Measurements from ENCODE around the gene BCKDHA. TPM values are rescaled to one million over a fixed set of nuclear protein-coding genes. Genes with fewer than 3 reads are reported as not detected.

Gene BCKDHA
- total and polyA plus RNA-seq, 9 of the 15 experiments (the other 6 are each of a cell fraction or from before 2014, with no cell fraction given): 4.5 to 52.5 (median 14.1) TPM

- peak overlapping the region in 1 of 2 experiments; percentile 63; a peak in 1 of 4 replicates for H3K9ac ChIP-seq (ENCODE audit: insufficient read depth in 1 of 2, low read depth in 2 of 2, low read length in 2 of 2)
- intact Hi-C loops (cut with micrococcal nuclease): no loop called here
- ATAC-seq: no peak
- POLR2A ChIA-PET: interaction anchor here (0.8 to 2.0 kb wide), 4 partner anchors 8 to 251 kb away, joined by 3 to 10 read pairs (median 3); partner anchors contain the start of gene B9D2
- WGBS (ENCODE audit: insufficient coverage, low coverage, missing lambda C conversion rate): 63% methylated on average over 3 of the region's 3 CpGs
- no TSS peak for BruUV-seq (replicated peaks)
- no peak for DNase-seq (ENCODE audit: extremely low read depth in 1 of 4, low spot score in 3 of 4)
- H4K20me1 ChIP-seq (replicated peaks; ENCODE audit: control insufficient read depth, insufficient read depth, low read length): peaks cover 5% of the 10 kb centered on the region
- TF ChIP-seq E2F5 (CRISPR knock-in tag; IDR thresholded peaks at IDR 0.05) (no peak), POLR2A (conservative IDR thresholded peaks at IDR 0.05) (peak; percentile 19; the same call in 1 of the 2 replicates)
- H3K4me3 ChIP-seq: no peak overlapping the region
- in situ Hi-C loops (cut with MboI): no loop called here
- no peak overlapping the region for H2AFZ ChIP-seq (ENCODE audit: low read depth, low read length)
- H3K9me3 ChIP-seq (replicated peaks; ENCODE audit: control insufficient read depth, insufficient read depth, low read depth, low read length): no peaks in the 10 kb centered on the region
- H3K4me2 ChIP-seq (ENCODE audit: insufficient read depth, low read length): no peak overlapping the region
- H3K79me2 ChIP-seq (ENCODE audit: control insufficient read depth, insufficient read depth, low read length): peaks cover 37% of the 10 kb centered on the region
- CTCF ChIA-PET (ENCODE audit: low intra/inter-chr PET ratio): no interaction called here
- H3K27ac ChIP-seq (ENCODE audit: extremely low read depth, low read depth, low read length): peak overlapping the region; percentile 38; the same call in 1 of the 3 replicates
- no peak for FAIRE-seq
- H3K9me1 ChIP-seq (ENCODE audit: control insufficient read depth, insufficient read depth, low read length): no peaks in the 10 kb centered on the region
- H3K4me1 ChIP-seq (replicated peaks in 1 of 2; ENCODE audit: control insufficient read depth in 2 of 2, insufficient read depth in 2 of 2, low read length in 2 of 2): peaks cover 5 to 40% of the 10 kb centered on the region in 2 experiments; a peak in 4 of 5 replicates
- H3K36me3 ChIP-seq (ENCODE audit: control insufficient read depth, insufficient read depth, low read length): peaks cover 10% of the 10 kb centered on the region; the same call in 2 of the 3 replicates
- H3K27me3 ChIP-seq (ENCODE audit: control insufficient read depth in 2 of 2, insufficient read depth in 2 of 2, low read length in 2 of 2): no peaks in the 10 kb centered on the region
Observed at GRCh38 chr19:41355802-41356201, 41.8 kb upstream of the BCKDHA start.

GRCh38 chr19:41356984-41357739, 40.5 kb upstream of the BCKDHA start:
- Histone ChIP-seq H3K4me2 (ENCODE audit: insufficient read depth, low read length) (no peak overlapping the region), H3K36me3 (ENCODE audit: control insufficient read depth, insufficient read depth, low read length) (peaks cover 14% of the 10 kb centered on the region; the same call in 1 of the 3 replicates), H3K27me3 (ENCODE audit: control insufficient read depth in 2 of 2, insufficient read depth in 2 of 2, low read length in 2 of 2) (no peaks in the 10 kb centered on the region), H3K27ac (ENCODE audit: extremely low read depth, low read depth, low read length) (no peak overlapping the region), H3K9ac (ENCODE audit: insufficient read depth in 1 of 2, low read depth in 2 of 2, low read length in 2 of 2) (peak overlapping the region in 1 of 2 experiments; percentile 67; a peak in 2 of 4 replicates), H3K79me2 (ENCODE audit: control insufficient read depth, insufficient read depth, low read length) (peaks cover 23% of the 10 kb centered on the region), H2AFZ (ENCODE audit: low read depth, low read length) (no peak overlapping the region), H3K4me3 (no peak overlapping the region), H4K20me1 (replicated peaks; ENCODE audit: control insufficient read depth, insufficient read depth, low read length) (no peaks in the 10 kb centered on the region; the same call in 1 of the 2 replicates), H3K4me1 (replicated peaks in 1 of 2; ENCODE audit: control insufficient read depth in 2 of 2, insufficient read depth in 2 of 2, low read length in 2 of 2) (peaks cover 5 to 30% of the 10 kb centered on the region in 2 experiments; a peak in 4 of 5 replicates), H3K9me3 (replicated peaks; ENCODE audit: control insufficient read depth, insufficient read depth, low read depth, low read length) (no peaks in the 10 kb centered on the region), H3K9me1 (ENCODE audit: control insufficient read depth, insufficient read depth, low read length) (no peaks in the 10 kb centered on the region)
- DNase-seq (ENCODE audit: extremely low read depth in 1 of 4, low spot score in 3 of 4) (no peak), FAIRE-seq (no peak), ATAC-seq (no peak)
- ChIA-PET POLR2A (no interaction called here), CTCF (ENCODE audit: low intra/inter-chr PET ratio) (no interaction called here)
- WGBS (ENCODE audit: insufficient coverage, low coverage, missing lambda C conversion rate): 67% methylated on average over 9 of the region's 11 CpGs
- no TSS peak for BruUV-seq (replicated peaks)
- intact Hi-C loops (cut with micrococcal nuclease) (no loop called here), in situ Hi-C loops (cut with MboI) (no loop called here)
- TF ChIP-seq HDGF (IDR thresholded peaks at IDR 0.05): no peak
- no peak for TF ChIP-seq ZKSCAN3 (CRISPR knock-in tag; IDR thresholded peaks at IDR 0.05)
- no peak for TF ChIP-seq TRIM24 (IDR thresholded peaks at IDR 0.05)
- no peak for TF ChIP-seq SAP30 (IDR thresholded peaks at IDR 0.05; ENCODE audit: borderline replicate concordance, insufficient read depth, low read depth, low read length, poor library complexity, severe bottlenecking)
- TF ChIP-seq, protein P1, sequence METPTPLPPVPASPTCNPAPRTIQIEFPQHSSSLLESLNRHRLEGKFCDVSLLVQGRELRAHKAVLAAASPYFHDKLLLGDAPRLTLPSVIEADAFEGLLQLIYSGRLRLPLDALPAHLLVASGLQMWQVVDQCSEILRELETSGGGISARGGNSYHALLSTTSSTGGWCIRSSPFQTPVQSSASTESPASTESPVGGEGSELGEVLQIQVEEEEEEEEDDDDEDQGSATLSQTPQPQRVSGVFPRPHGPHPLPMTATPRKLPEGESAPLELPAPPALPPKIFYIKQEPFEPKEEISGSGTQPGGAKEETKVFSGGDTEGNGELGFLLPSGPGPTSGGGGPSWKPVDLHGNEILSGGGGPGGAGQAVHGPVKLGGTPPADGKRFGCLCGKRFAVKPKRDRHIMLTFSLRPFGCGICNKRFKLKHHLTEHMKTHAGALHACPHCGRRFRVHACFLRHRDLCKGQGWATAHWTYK (CRISPR knock-in tag; IDR thresholded peaks at IDR 0.05): no peak
- TF ChIP-seq, protein P2, sequence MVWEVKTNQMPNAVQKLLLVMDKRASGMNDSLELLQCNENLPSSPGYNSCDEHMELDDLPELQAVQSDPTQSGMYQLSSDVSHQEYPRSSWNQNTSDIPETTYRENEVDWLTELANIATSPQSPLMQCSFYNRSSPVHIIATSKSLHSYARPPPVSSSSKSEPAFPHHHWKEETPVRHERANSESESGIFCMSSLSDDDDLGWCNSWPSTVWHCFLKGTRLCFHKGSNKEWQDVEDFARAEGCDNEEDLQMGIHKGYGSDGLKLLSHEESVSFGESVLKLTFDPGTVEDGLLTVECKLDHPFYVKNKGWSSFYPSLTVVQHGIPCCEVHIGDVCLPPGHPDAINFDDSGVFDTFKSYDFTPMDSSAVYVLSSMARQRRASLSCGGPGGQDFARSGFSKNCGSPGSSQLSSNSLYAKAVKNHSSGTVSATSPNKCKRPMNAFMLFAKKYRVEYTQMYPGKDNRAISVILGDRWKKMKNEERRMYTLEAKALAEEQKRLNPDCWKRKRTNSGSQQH (CRISPR knock-in tag; IDR thresholded peaks at IDR 0.05): no peak
- TF ChIP-seq SPI1 (IDR thresholded peaks at IDR 0.05; ENCODE audit: borderline replicate concordance, low read depth, low read length): 0 out of 2 replicates have a peak, but pooled peaks have one; percentile 1
- peak; percentile 90 for TF ChIP-seq ZFP36 (IDR thresholded peaks at IDR 0.05; ENCODE audit: low read depth, low read length, partially characterized antibody)
- TF ChIP-seq ZNF408 (CRISPR knock-in tag; IDR thresholded peaks at IDR 0.05; ENCODE audit: low read depth): no peak

All from K562 (cell line).